Mesodermal cell (in vitro differentiated cells): ENCODE results near the gene PRDM16.

ENCODE experiments used
- H3K27ac ChIP-seq: 2 replicates; pipeline ENCODE4 v1.7.0; 2013; ENCODE audit warnings: mild to moderate bottlenecking, low read depth, low read length, moderate library complexity; ENCODE audit not compliant: severe bottlenecking
- H3K36me3 ChIP-seq: 2 replicates; pipeline ENCODE4 v1.7.1; 2013; ENCODE audit warnings: mild to moderate bottlenecking, low read length, moderate library complexity; ENCODE audit not compliant: control insufficient read depth, insufficient read depth
- H3K4me1 ChIP-seq: one replicate; pipeline ENCODE4 v1.7.1; 2013; ENCODE audit warnings: mild to moderate bottlenecking, low read length; ENCODE audit not compliant: insufficient read depth, control insufficient read depth, poor library complexity, severe bottlenecking
- H3K4me3 ChIP-seq: 2 replicates; pipeline ENCODE4 v1.7.0; 2013; ENCODE audit warnings: low read length, control low read depth, mild to moderate bottlenecking; ENCODE audit not compliant: insufficient read depth, poor library complexity, severe bottlenecking; ENCODE audit errors: extremely low read depth
- H3K9me3 ChIP-seq: 2 replicates; pipeline ENCODE4 v1.7.1; 2013; ENCODE audit warnings: mild to moderate bottlenecking, low read length, moderate library complexity; ENCODE audit not compliant: control insufficient read depth
- WGBS, 2 experiments: methylation state at CpG; one replicate each; pipeline ENCODE4 v1.1.5; 2013; ENCODE audit warnings: missing lambda C conversion rate in 2 of 2; ENCODE audit not compliant: insufficient coverage in 2 of 2; 5-methylcytosine and 5-hydroxymethylcytosine counted together

The PRDM16 gene

GRCh38 chr1:3056641-3057040 lies 12.4 kb upstream of the PRDM16 start:
- no peaks in the 10 kb centered on the region for H3K9me3 ChIP-seq
- no peak overlapping the region for H3K4me3 ChIP-seq
- H3K4me1 ChIP-seq: no peaks in the 10 kb centered on the region
- no peak overlapping the region for H3K27ac ChIP-seq
- WGBS, 2 experiments: 67 to 83% methylated on average over 2 to 3 of the region's 5 CpGs
- no peaks in the 10 kb centered on the region for H3K36me3 ChIP-seq

GRCh38 chr1:3058263-3059030 lies 10.6 kb upstream of the PRDM16 start:
- 71% methylated on average over 10 of the region's 10 CpGs for WGBS, 2 experiments

GRCh38 chr1:3060127-3060526 lies 8.9 kb upstream of the PRDM16 start:
- Histone ChIP-seq H3K27ac (no peak overlapping the region), H3K9me3 (no peaks in the 10 kb centered on the region)
- 82 to 83% methylated on average over 9 of the region's 9 CpGs for WGBS, 2 experiments

More at GRCh38 chr1:3058263-3059030, 10.6 kb upstream of the PRDM16 start:
- Histone ChIP-seq H3K9me3 (no peaks in the 10 kb centered on the region), H3K36me3 (no peaks in the 10 kb centered on the region), H3K4me3 (no peak overlapping the region), H3K27ac (no peak overlapping the region), H3K4me1 (no peaks in the 10 kb centered on the region)

GRCh38 chr1:3060601-3061551 lies 8.1 kb upstream of the PRDM16 start:
- WGBS, 2 experiments: 66 to 76% methylated on average over 11 to 15 of the region's 15 CpGs
- H3K36me3 ChIP-seq: no peaks in the 10 kb centered on the region
- H3K4me3 ChIP-seq: no peak overlapping the region
- no peaks in the 10 kb centered on the region for H3K4me1 ChIP-seq
- no peaks in the 10 kb centered on the region for H3K9me3 ChIP-seq
- H3K27ac ChIP-seq: no peak overlapping the region

More at GRCh38 chr1:3060127-3060526, 8.9 kb upstream of the PRDM16 start:
- no peak overlapping the region for H3K4me3 ChIP-seq
- H3K36me3 ChIP-seq: no peaks in the 10 kb centered on the region
- no peaks in the 10 kb centered on the region for H3K4me1 ChIP-seq

GRCh38 chr1:3061566-3061965 lies 7.4 kb upstream of the PRDM16 start:
- no peak overlapping the region for H3K27ac ChIP-seq
- 56 to 59% methylated on average over 3 to 4 of the region's 5 CpGs for WGBS, 2 experiments
- H3K9me3 ChIP-seq: no peaks in the 10 kb centered on the region
- no peaks in the 10 kb centered on the region for H3K4me1 ChIP-seq
- H3K4me3 ChIP-seq: no peak overlapping the region
- no peaks in the 10 kb centered on the region for H3K36me3 ChIP-seq

GRCh38 chr1:3061981-3062615 lies 6.9 kb upstream of the PRDM16 start:
- H3K27ac ChIP-seq: no peak overlapping the region
- no peak overlapping the region for H3K4me3 ChIP-seq
- 24 to 31% methylated on average over 15 to 17 of the region's 21 CpGs for WGBS, 2 experiments
- H3K36me3 ChIP-seq: no peaks in the 10 kb centered on the region
- no peaks in the 10 kb centered on the region for H3K9me3 ChIP-seq
- no peaks in the 10 kb centered on the region for H3K4me1 ChIP-seq

- Histone ChIP-seq H3K4me1 (peaks cover 3% of the 10 kb centered on the region), H3K4me3 (peak overlapping the region; percentile 11), H3K27ac (no peak overlapping the region), H3K36me3 (no peaks in the 10 kb centered on the region), H3K9me3 (no peaks in the 10 kb centered on the region)
- 2 to 5% methylated on average over 13 to 19 of the region's 50 CpGs for WGBS, 2 experiments
Observed at GRCh38 chr1:3062616-3063378, 6.2 kb upstream of the PRDM16 start.

- no peaks in the 10 kb centered on the region for H3K36me3 ChIP-seq
- no peak overlapping the region for H3K27ac ChIP-seq
- H3K9me3 ChIP-seq: no peaks in the 10 kb centered on the region
- WGBS, 2 experiments: 5% methylated on average over 65 to 90 of the region's 91 CpGs
- H3K4me1 ChIP-seq: peaks cover 5% of the 10 kb centered on the region
- H3K4me3 ChIP-seq: peak overlapping the region; percentile 11
Observed at GRCh38 chr1:3063379-3064295, 5.4 kb upstream of the PRDM16 start.

GRCh38 chr1:3064296-3064850 lies 4.6 kb upstream of the PRDM16 start:
- Histone ChIP-seq H3K36me3 (no peaks in the 10 kb centered on the region), H3K4me3 (no peak overlapping the region), H3K9me3 (no peaks in the 10 kb centered on the region), H3K27ac (no peak overlapping the region), H3K4me1 (peaks cover 9% of the 10 kb centered on the region)
- 54% methylated on average over 14 to 17 of the region's 17 CpGs for WGBS, 2 experiments
